Panc1 (cell line): Measurements from ENCODE around the gene DOK6.

Source experiments
- CTCF ChIP-seq: fragments of 450-650 bp; IDR thresholded peaks from 2 replicates; pipeline ENCODE4 v1.5.1; 2017; ENCODE audit warnings: mild to moderate bottlenecking
- REST ChIP-seq, 2 experiments: IDR thresholded peaks; 2 replicates each; pipeline ENCODE4 v1.6.1; 2011 to 2012; ENCODE audit warnings: low read depth in 2 of 2, control low read depth in 1 of 2, low read length in 1 of 2, mild to moderate bottlenecking in 1 of 2, moderate library complexity in 1 of 2; ENCODE audit not compliant: insufficient read depth in 1 of 2

GRCh38 chr18:69778680-69779079 is 378.0 kb downstream of the DOK6 start:
- no peak for TF ChIP-seq REST (IDR thresholded peaks at IDR 0.05; ENCODE audit: insufficient read depth in 1 of 2, low read depth in 2 of 2, low read length in 1 of 2)
- no peak for TF ChIP-seq CTCF
